ENCODE results near the gene AARS1. TPM values are rescaled to one million over a fixed set of nuclear protein-coding genes. Genes with fewer than 3 reads are reported as not detected.
"Not testable (repeated sequence)": the region's sequence is repeated elsewhere in the genome, so short reads cannot be mapped to it uniquely, and the experiment has no call there.

The AARS1 gene
- total RNA-seq, 1 experiment from 2014 or later: 180 TPM

DNA sequence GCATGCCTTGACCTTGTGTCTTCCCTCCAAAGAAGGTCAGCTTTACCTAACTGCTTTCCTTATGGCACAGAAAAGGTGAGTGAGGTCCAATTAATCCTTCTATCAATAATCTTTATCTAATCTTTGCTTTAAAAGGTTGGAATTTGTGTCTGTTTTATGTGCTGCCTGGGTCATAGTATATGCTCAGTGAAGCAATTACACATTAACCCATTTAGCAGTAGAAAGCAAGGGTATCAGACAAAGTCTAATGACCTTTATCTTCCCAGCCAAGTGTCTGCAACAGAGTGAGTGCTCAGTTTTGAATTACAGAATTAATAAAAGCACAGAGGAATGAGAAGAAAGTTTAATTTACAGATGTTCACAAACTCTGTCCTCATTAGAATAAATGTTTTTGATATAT is 63.3 kb downstream of the AARS1 start:
- H3K27ac ChIP-seq; H3K27me3 ChIP-seq (ENCODE audit: insufficient read depth, low read depth); DNase-seq; H3K79me2 ChIP-seq (ENCODE audit: low read depth); POLR2A ChIA-PET (ENCODE audit: unreplicated experiment); H3K4me2 ChIP-seq; H3K9me2 ChIP-seq (ENCODE audit: insufficient read depth); intact Hi-C loops (cut with micrococcal nuclease; ENCODE audit: unreplicated experiment); H3K9me3 ChIP-seq (ENCODE audit: insufficient read depth, low read depth); H3K36me3 ChIP-seq (ENCODE audit: low read depth); H3K4me3 ChIP-seq; H3K4me1 ChIP-seq (replicated peaks; ENCODE audit: insufficient read depth); H2AFZ ChIP-seq; H3F3A ChIP-seq (ENCODE audit: insufficient read depth, low read depth); CTCF ChIA-PET; H4K20me1 ChIP-seq (ENCODE audit: insufficient read depth); BruUV-seq (replicated peaks): not testable (repeated sequence)

GRCh38 chr16:70225430-70225829 is 63.9 kb downstream of the AARS1 start:
- H3K9me3 ChIP-seq (ENCODE audit: insufficient read depth, low read depth); H3K9me2 ChIP-seq (ENCODE audit: insufficient read depth); H3K4me2 ChIP-seq; intact Hi-C loops (cut with micrococcal nuclease; ENCODE audit: unreplicated experiment); H3K4me1 ChIP-seq (replicated peaks; ENCODE audit: insufficient read depth); H2AFZ ChIP-seq; POLR2A ChIA-PET (ENCODE audit: unreplicated experiment); DNase-seq; H4K20me1 ChIP-seq (ENCODE audit: insufficient read depth); H3K27ac ChIP-seq; CTCF ChIA-PET; H3F3A ChIP-seq (ENCODE audit: insufficient read depth, low read depth); H3K27me3 ChIP-seq (ENCODE audit: insufficient read depth, low read depth); H3K79me2 ChIP-seq (ENCODE audit: low read depth); BruUV-seq (replicated peaks); H3K4me3 ChIP-seq; H3K36me3 ChIP-seq (ENCODE audit: low read depth): not testable (repeated sequence)

DNA sequence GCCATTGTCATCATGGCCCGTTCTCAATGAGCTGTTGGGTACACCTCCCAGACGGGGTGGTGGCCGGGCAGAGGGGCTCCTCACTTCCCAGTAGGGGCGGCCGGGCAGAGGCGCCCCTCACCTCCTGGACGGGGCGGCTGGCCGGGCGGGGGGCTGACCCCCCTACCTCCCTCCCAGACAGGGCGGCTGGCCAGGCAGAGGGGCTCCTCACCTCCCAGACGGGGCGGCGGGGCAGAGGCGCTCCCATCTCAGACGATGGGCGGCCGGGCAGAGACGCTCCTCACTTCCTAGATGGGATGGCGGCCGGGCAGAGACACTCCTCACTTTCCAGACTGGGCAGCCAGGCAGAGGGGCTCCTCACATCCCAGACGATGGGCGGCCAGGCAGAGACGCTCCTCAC is 64.7 kb downstream of the AARS1 start:
- H3K4me1 ChIP-seq (replicated peaks; ENCODE audit: insufficient read depth); H3K79me2 ChIP-seq (ENCODE audit: low read depth); H3K9me2 ChIP-seq (ENCODE audit: insufficient read depth); H3K4me2 ChIP-seq; H3K4me3 ChIP-seq; H3K27me3 ChIP-seq (ENCODE audit: insufficient read depth, low read depth); H4K20me1 ChIP-seq (ENCODE audit: insufficient read depth); DNase-seq; H3F3A ChIP-seq (ENCODE audit: insufficient read depth, low read depth); H2AFZ ChIP-seq; CTCF ChIA-PET; H3K36me3 ChIP-seq (ENCODE audit: low read depth); H3K9me3 ChIP-seq (ENCODE audit: insufficient read depth, low read depth); intact Hi-C loops (cut with micrococcal nuclease; ENCODE audit: unreplicated experiment); POLR2A ChIA-PET (ENCODE audit: unreplicated experiment); BruUV-seq (replicated peaks); H3K27ac ChIP-seq: not testable (repeated sequence)

DNA sequence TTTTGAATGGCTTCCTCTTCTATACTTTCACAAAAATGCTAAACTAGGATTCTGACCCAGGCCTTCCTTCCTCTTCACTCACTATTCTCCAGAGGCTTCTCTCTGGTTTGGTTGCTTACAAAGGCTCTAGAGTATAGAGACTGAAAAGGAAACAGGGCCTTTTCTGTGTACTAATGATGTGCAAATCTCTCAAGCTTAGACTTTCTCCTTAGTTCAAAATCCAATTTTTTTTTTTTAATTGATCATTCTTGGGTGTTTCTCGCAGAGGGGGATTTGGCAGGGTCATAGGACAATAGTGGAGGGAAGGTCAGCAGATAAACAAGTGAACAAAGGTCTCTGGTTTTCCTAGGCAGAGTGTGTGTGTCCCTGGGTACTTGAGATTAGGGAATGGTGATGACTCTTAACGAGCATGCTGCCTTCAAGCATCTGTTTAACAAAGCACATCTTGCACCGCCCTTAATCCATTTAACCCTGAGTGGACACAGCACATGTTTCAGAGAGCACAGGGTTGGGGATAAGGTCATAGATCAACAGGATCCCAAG is 65.3 kb downstream of the AARS1 start:
- CTCF ChIA-PET; POLR2A ChIA-PET (ENCODE audit: unreplicated experiment): not testable (repeated sequence)

DNA sequence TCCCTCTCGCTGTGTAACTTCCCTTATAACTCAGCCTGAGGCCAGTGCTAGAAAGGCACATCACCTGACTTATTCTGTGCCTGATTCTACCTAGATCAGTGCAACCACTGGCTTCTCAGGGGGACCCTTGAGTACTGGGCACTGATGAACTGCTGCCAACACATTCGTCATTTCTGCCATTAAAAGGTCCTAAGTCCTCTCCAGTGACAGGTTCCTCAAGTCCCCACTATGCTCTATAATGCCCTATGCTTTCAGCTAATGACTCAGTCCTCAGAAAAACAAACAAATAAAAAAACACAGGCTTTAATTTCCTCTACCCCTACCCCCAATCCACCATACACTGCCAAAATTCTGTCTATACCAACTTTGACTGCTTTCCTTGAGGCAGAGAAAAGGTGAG is 66.1 kb downstream of the AARS1 start:
- H3K79me2 ChIP-seq (ENCODE audit: low read depth); H3K27me3 ChIP-seq (ENCODE audit: insufficient read depth, low read depth); H3K9me3 ChIP-seq (ENCODE audit: insufficient read depth, low read depth); H3K27ac ChIP-seq; H3F3A ChIP-seq (ENCODE audit: insufficient read depth, low read depth); H3K4me3 ChIP-seq; H4K20me1 ChIP-seq (ENCODE audit: insufficient read depth); H3K36me3 ChIP-seq (ENCODE audit: low read depth); H3K4me2 ChIP-seq; POLR2A ChIA-PET (ENCODE audit: unreplicated experiment); H3K4me1 ChIP-seq (replicated peaks; ENCODE audit: insufficient read depth); CTCF ChIA-PET; H2AFZ ChIP-seq; H3K9me2 ChIP-seq (ENCODE audit: insufficient read depth); DNase-seq; BruUV-seq (replicated peaks); intact Hi-C loops (cut with micrococcal nuclease; ENCODE audit: unreplicated experiment): not testable (repeated sequence)

More for the DNA sequence above, 65.3 kb downstream of the AARS1 start:
- H3K4me2 ChIP-seq; H3K4me1 ChIP-seq (replicated peaks; ENCODE audit: insufficient read depth); H3K27me3 ChIP-seq (ENCODE audit: insufficient read depth, low read depth); H3K4me3 ChIP-seq; H3K36me3 ChIP-seq (ENCODE audit: low read depth); intact Hi-C loops (cut with micrococcal nuclease; ENCODE audit: unreplicated experiment); H2AFZ ChIP-seq; H3K9me2 ChIP-seq (ENCODE audit: insufficient read depth); DNase-seq; H3F3A ChIP-seq (ENCODE audit: insufficient read depth, low read depth); H4K20me1 ChIP-seq (ENCODE audit: insufficient read depth); H3K9me3 ChIP-seq (ENCODE audit: insufficient read depth, low read depth); H3K27ac ChIP-seq; BruUV-seq (replicated peaks); H3K79me2 ChIP-seq (ENCODE audit: low read depth): not testable (repeated sequence)

DNA sequence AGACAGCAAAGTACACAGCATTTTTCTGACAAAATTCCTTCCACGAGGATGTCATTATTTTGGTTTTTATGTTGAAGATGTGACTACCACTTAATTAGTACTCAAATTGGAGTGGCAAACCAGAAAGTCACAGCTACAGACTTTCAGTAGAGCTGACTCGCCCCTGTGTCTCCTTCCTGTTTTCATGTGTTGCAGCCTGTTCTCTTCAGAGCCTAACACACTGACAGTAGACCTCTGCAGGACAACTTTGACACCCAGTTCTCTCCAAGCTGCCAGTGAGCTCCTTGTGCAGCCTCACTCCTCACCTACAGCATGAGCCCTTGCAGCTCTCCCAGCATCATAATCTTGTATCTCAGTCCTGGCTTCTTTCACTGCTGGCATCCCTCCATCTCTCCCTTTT is 66.7 kb downstream of the AARS1 start:
- H3K27ac ChIP-seq; H3K4me3 ChIP-seq; intact Hi-C loops (cut with micrococcal nuclease; ENCODE audit: unreplicated experiment); CTCF ChIA-PET; POLR2A ChIA-PET (ENCODE audit: unreplicated experiment); H3K9me2 ChIP-seq (ENCODE audit: insufficient read depth); H2AFZ ChIP-seq; H3K4me1 ChIP-seq (replicated peaks; ENCODE audit: insufficient read depth); H3K79me2 ChIP-seq (ENCODE audit: low read depth); H4K20me1 ChIP-seq (ENCODE audit: insufficient read depth); H3F3A ChIP-seq (ENCODE audit: insufficient read depth, low read depth); DNase-seq; H3K27me3 ChIP-seq (ENCODE audit: insufficient read depth, low read depth); H3K9me3 ChIP-seq (ENCODE audit: insufficient read depth, low read depth); BruUV-seq (replicated peaks); H3K36me3 ChIP-seq (ENCODE audit: low read depth); H3K4me2 ChIP-seq: not testable (repeated sequence)

DNA sequence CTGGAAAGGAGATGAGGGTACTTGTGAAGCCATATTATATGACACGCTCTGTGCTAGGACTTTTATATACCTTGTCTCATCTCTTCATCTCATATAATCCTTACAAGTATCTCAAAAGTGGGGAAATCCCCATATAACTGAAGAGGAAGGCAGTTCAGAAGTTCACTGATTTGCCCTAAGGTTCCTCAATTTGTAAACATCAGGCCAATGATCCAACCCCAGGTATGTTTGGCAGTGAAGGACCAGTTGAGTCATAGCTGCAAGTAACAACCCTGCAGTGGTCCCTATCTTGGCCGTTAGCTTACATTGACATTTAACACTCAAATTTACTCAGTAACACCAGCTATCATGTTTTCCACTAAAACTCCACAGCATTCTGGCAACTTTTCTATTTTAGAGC is 70.7 kb downstream of the AARS1 start:
- H3K27me3 ChIP-seq (ENCODE audit: insufficient read depth, low read depth); H3F3A ChIP-seq (ENCODE audit: insufficient read depth, low read depth); DNase-seq; POLR2A ChIA-PET (ENCODE audit: unreplicated experiment); H3K9me3 ChIP-seq (ENCODE audit: insufficient read depth, low read depth); H3K27ac ChIP-seq; H3K4me2 ChIP-seq; H4K20me1 ChIP-seq (ENCODE audit: insufficient read depth); H3K36me3 ChIP-seq (ENCODE audit: low read depth); H3K79me2 ChIP-seq (ENCODE audit: low read depth); H2AFZ ChIP-seq; H3K4me3 ChIP-seq; H3K4me1 ChIP-seq (replicated peaks; ENCODE audit: insufficient read depth); intact Hi-C loops (cut with micrococcal nuclease; ENCODE audit: unreplicated experiment); H3K9me2 ChIP-seq (ENCODE audit: insufficient read depth); BruUV-seq (replicated peaks): not testable (repeated sequence)
- CTCF ChIA-PET: interaction anchor here (0.7 kb wide), 1 partner anchor 66 kb away, joined by 8 read pairs; no protein-coding TSS in a partner anchor

- H2AFZ ChIP-seq; H3F3A ChIP-seq (ENCODE audit: insufficient read depth, low read depth); H3K27ac ChIP-seq; DNase-seq; H3K4me2 ChIP-seq; POLR2A ChIA-PET (ENCODE audit: unreplicated experiment); BruUV-seq (replicated peaks); H3K79me2 ChIP-seq (ENCODE audit: low read depth); H3K9me3 ChIP-seq (ENCODE audit: insufficient read depth, low read depth); H3K4me1 ChIP-seq (replicated peaks; ENCODE audit: insufficient read depth); H3K36me3 ChIP-seq (ENCODE audit: low read depth); intact Hi-C loops (cut with micrococcal nuclease; ENCODE audit: unreplicated experiment); H3K9me2 ChIP-seq (ENCODE audit: insufficient read depth); CTCF ChIA-PET; H3K4me3 ChIP-seq; H4K20me1 ChIP-seq (ENCODE audit: insufficient read depth); H3K27me3 ChIP-seq (ENCODE audit: insufficient read depth, low read depth): not testable (repeated sequence)
These were observed 82.9 kb downstream of the AARS1 start for GRCh38 chr16:70206382-70206781.
